PFSK-1 (cell line): Measurements from ENCODE around the gene ATP13A5.

Experiments used
- TAF1 ChIP-seq: IDR thresholded peaks from 2 replicates; pipeline ENCODE4 v1.6.1; 2012; ENCODE audit warnings: low read length, control low read depth, borderline replicate concordance; ENCODE audit not compliant: insufficient read depth
- TF ChIP-seq, protein P1 (sequence below), 2 experiments: IDR thresholded peaks; 2 replicates each; pipeline versions ENCODE4 v1.6.1 to v1.8.0; 2011 to 2012; ENCODE audit warnings: low read depth in 2 of 2, low read length in 2 of 2, control low read depth in 1 of 2, inconsistent platforms in 1 of 2, mild to moderate bottlenecking in 1 of 2, moderate library complexity in 1 of 2; ENCODE audit not compliant: insufficient read depth in 1 of 2

DNA sequence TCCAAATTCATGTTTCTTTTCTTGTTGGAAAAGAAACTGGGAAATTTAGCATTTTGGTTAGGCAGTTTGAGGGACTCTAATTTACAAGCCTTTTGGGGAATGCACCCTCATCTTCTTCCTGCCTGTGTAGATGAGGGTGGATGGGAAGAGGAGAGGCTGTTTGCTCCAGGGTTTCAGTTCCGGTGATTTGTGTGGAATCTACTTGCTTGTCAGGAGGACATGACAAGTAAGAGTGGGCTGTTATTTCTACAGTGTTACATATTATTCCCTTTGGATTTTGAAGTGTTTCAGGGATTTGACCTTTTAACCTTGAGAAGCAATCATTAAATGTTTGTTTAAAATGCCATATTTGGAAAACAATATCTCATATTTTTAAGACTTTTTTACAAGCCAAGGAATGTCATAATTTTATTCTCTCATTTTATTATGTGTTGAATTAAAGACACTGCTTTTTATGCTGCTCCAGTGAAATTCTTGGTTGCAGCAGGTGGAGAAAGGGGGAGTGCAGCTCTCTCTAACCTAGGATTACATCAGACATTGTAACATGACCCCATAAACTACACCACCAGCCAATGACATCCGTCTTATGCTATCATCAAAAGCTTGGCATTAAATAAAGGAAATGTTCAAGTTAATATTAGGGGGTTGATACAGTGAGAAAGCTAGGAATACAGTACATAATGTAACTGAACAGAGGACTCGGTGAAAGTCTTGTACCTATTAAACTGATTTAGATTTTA, 107.3 kb downstream of the ATP13A5 start:
- no peak for TF ChIP-seq TAF1
- TF ChIP-seq, protein P1, sequence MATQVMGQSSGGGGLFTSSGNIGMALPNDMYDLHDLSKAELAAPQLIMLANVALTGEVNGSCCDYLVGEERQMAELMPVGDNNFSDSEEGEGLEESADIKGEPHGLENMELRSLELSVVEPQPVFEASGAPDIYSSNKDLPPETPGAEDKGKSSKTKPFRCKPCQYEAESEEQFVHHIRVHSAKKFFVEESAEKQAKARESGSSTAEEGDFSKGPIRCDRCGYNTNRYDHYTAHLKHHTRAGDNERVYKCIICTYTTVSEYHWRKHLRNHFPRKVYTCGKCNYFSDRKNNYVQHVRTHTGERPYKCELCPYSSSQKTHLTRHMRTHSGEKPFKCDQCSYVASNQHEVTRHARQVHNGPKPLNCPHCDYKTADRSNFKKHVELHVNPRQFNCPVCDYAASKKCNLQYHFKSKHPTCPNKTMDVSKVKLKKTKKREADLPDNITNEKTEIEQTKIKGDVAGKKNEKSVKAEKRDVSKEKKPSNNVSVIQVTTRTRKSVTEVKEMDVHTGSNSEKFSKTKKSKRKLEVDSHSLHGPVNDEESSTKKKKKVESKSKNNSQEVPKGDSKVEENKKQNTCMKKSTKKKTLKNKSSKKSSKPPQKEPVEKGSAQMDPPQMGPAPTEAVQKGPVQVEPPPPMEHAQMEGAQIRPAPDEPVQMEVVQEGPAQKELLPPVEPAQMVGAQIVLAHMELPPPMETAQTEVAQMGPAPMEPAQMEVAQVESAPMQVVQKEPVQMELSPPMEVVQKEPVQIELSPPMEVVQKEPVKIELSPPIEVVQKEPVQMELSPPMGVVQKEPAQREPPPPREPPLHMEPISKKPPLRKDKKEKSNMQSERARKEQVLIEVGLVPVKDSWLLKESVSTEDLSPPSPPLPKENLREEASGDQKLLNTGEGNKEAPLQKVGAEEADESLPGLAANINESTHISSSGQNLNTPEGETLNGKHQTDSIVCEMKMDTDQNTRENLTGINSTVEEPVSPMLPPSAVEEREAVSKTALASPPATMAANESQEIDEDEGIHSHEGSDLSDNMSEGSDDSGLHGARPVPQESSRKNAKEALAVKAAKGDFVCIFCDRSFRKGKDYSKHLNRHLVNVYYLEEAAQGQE (IDR thresholded peaks at IDR 0.05; ENCODE audit: insufficient read depth in 1 of 2, low read depth in 2 of 2, low read length in 2 of 2), result no peak
